ENCODE measurements around the gene CCT4.
"Not testable (repeated sequence)": the region's sequence is repeated elsewhere in the genome, so short reads cannot be mapped to it uniquely, and the experiment has no call there.

CCT4 gene, protein sequence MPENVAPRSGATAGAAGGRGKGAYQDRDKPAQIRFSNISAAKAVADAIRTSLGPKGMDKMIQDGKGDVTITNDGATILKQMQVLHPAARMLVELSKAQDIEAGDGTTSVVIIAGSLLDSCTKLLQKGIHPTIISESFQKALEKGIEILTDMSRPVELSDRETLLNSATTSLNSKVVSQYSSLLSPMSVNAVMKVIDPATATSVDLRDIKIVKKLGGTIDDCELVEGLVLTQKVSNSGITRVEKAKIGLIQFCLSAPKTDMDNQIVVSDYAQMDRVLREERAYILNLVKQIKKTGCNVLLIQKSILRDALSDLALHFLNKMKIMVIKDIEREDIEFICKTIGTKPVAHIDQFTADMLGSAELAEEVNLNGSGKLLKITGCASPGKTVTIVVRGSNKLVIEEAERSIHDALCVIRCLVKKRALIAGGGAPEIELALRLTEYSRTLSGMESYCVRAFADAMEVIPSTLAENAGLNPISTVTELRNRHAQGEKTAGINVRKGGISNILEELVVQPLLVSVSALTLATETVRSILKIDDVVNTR

GRCh38 chr2:61888267-61889055 lies at the start of gene CCT4:
Gene CCT4, minus strand, starts transcription at chr2:61888656. Its CDS starts 149 bp downstream, at chr2:61888507.
- DNase-seq (ENCODE audit: low read depth in 2 of 2) = peak; percentile 74 to 81

GRCh38 chr2:61937886-61938285 lies 49.4 kb upstream of the CCT4 start:
- no peak for DNase-seq (ENCODE audit: low read depth in 2 of 2)

- no peak for DNase-seq (ENCODE audit: low read depth in 2 of 2)
These were observed 48.6 kb upstream of the CCT4 start for GRCh38 chr2:61937098-61937497.

- DNase-seq (ENCODE audit: low read depth in 2 of 2) = no peak
These were observed 40.5 kb upstream of the CCT4 start for GRCh38 chr2:61928826-61929461.

- no peak for DNase-seq (ENCODE audit: low read depth in 2 of 2)
These were observed 38.3 kb upstream of the CCT4 start for GRCh38 chr2:61926531-61927477.

DNA sequence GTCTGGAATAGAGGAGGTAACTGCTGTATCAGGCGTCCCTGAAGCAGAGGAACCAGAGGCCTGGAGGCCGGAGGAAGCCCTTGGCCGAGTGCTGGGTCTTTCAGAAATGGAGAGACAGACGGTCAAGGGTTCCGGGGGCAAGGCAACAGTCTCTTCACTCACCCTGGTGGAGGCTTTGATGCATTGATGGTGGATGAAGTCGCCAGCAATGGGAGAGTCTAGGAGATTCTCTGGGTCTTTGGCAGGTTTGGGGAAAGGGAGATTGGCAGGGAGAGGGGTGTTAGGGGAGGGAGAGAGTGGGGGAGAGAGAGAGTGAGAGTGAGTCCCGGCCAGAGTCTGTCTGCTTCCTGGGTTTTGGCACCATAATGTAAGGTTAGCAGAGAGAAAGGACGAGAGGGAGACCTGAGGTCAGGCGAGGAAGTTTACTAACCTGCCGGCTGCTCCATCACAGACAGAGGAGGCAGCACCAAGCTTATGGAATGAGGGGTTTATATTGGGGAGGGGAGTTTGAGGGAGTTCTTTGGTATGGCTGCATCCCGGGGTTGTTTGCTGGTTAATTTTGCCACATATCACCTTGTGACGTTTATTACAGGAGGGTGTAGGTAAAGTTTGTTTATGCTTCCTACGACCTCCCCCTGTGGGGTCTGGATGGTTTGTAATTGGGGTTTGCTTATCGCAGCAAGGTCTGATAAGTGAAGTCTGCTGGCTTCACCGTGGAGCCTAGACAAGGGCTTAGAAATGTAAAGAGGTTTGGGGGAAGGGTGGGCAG lies 36.6 kb upstream of the CCT4 start:
- no peak for DNase-seq (ENCODE audit: low read depth in 2 of 2)

- no peak for DNase-seq (ENCODE audit: low read depth in 2 of 2)
These were observed 34.3 kb upstream of the CCT4 start for GRCh38 chr2:61922714-61923113.

DNA sequence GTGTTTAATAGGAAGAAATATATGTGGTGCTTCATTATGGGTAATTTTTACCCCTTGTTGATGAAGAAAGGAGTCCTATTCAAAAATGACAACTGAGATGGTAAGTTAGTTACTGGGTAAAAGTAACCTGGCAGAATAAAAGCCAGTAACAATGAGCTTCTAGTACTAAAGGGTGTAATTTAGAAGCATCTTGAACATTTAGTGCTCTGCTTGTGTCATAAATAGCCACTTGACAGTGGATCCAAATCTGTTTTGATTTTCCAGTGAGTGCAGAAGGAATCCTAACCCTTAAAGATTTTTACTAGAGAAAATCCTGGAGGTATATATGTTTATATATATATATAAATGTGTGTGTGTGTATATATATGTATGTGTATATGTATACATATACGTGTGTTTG lies 32.1 kb upstream of the CCT4 start:
- no peak for DNase-seq (ENCODE audit: low read depth in 2 of 2)

GRCh38 chr2:61914794-61915193 lies 26.3 kb upstream of the CCT4 start:
- DNase-seq (ENCODE audit: low read depth in 2 of 2) = not testable (repeated sequence)

- DNase-seq (ENCODE audit: low read depth in 2 of 2) = no peak
These were observed 23.1 kb upstream of the CCT4 start for GRCh38 chr2:61911510-61911909.

DNA sequence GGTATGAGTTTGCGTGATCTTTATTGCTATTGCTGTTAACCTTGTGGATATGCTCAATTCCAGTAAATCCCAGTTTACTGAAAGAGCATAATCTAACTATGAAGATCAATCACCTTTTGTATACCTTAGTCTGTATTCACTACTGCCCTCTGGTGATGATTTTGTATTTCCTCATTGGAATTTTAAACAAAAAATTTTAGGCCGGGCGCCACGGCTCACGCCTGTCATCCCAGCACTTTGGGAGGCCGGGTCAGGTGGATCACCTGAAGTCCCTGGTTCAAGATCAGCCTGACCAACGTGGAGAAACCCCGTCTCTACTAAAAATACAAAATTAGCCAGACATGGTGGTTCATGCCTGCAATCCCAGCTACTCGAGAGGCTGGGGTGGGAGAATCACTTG lies 22.1 kb upstream of the CCT4 start:
- no peak for DNase-seq (ENCODE audit: low read depth in 2 of 2)

DNA sequence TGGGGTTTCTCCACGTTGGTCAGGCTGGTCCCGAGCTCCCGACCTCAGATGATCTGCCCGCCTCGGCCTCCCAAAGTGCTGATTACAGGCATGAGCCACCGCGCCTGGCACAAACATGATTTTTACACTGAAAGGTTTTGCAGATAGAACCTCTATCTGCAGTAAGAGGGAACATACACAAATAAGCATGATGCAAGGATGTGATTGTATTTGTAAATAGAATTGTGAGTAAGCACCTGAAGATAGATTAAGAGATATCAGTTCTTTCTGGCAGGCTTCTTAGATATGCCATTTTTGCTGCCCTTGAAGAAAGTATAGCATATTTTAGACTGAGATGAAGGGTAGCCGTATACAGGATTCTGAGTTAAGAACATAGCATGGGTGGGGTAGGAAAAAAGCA lies 20.7 kb upstream of the CCT4 start:
- DNase-seq (ENCODE audit: low read depth in 2 of 2) = no peak

DNA sequence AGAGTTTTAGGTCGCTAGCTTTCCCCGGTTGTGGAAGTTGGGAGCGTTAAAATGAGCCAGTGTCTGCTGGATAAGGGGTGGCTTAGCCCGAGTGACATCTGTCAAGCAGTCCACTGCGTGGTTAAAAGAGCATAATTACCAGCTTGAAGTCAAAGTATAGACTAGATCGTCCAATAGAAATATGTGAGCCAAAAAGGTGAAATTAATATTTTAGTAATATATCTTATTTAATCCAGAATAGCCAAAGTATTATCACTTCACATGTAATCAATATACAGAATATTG lies 17.7 kb upstream of the CCT4 start:
- DNase-seq (ENCODE audit: low read depth in 2 of 2) = no peak

DNA sequence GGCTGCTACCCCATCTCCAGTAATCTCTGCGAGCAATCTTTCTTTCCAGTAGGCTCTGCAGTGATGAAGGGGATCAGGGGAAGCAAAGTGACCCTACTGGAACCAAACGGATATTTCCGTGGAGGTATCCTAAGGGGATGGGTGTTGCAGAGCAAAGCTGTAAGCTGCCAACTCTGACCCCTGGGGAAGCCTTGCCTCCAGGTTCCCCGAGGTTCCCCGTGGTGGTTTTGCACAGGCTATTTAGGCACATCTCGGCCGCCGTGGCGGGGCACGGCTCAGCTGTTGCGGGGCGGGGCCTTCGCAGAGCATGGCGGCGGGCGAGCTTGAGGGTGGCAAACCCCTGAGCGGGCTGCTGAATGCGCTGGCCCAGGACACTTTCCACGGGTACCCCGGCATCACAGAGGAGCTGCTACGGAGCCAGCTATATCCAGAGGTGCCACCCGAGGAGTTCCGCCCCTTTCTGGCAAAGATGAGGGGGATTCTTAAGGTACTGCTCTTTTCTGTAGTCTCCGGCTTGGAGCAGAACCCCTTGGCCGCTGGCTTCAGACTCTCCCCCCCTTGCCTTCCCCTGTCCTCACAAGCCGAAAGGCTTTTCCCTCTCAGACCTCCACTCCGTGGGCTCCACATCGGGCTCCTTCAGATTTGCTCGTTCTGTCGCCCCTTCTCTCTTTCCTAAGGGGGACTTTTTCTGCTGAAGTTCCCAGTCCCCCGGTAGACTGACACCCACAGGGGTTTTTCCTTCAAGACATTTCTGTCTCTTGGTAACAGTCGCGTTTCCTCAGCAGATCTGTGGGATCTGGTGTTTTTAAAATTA lies 17.1 kb upstream of the CCT4 start, which contains the start of gene COMMD1:
Gene COMMD1 (plus strand): TSS at position 303 of the 814 bp plus-strand sequence. CDS start 5 bp downstream, at position 308.
- DNase-seq (ENCODE audit: low read depth in 2 of 2) = peak; percentile 65

GRCh38 chr2:61900281-61900680 lies 11.8 kb upstream of the CCT4 start:
- DNase-seq (ENCODE audit: low read depth in 2 of 2) = no peak

DNA sequence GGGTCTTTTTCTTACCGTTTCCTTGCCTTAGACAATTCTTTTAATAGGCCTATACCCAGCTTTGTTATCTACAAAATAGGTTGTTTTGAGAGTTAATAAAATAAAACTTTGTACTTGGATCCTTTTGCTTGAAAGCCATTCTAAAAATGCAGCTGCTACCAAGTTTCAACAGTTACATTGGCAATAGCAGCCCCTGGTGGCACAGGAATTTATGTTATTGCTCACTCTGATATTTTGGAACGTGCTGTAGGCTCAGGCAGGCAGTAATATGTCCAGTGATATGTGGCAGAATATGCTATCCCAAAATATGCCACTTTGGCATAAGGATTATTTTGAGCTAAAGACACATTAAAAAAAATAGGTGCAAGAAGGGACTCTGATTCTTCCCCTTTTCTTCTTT lies 10.4 kb upstream of the CCT4 start:
- no peak for DNase-seq (ENCODE audit: low read depth in 2 of 2)

GRCh38 chr2:61887717-61888266 lies 664 bp downstream of the CCT4 start:
- no peak for DNase-seq (ENCODE audit: low read depth in 2 of 2)

DNA sequence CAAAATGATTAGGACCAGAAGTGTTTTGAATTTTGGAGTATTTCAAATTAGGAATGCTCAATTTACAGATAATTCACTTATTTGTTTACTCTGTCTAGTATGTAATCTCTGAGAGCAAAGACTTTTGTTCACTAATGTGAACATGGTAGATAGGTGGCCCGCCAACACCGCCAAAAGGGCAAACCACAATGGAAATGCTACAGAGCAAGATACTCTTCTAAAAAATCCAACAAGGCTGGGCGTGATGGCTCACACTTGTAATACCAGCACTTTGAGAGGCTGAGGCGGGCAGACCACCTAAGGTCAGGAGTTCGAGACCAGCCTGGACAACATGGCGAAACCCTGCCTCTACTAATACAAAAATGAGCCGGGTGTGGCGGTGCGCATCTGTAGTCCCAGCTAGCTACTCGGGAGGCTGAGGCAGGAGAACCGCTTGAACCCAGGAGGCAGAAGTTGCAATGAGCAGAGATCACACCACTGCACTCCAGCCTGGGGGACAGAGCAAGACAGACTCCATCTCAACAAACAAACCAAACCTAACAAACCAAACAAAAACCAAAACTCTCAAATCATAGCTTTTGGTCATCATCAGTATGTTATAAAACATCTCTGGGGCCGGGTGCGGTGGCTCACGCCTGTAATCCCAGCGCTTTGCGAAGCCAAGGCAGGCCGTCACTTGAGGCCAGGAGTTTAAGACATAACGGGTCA lies 2.4 kb downstream of the CCT4 start:
- DNase-seq (ENCODE audit: low read depth in 2 of 2) = no peak

- DNase-seq (ENCODE audit: low read depth in 2 of 2) = no peak
These were observed 5.6 kb downstream of the CCT4 start for GRCh38 chr2:61882850-61883249.
